ENCODE measurements around the gene KNOP1. TPM values are rescaled to one million over a fixed set of nuclear protein-coding genes. Genes with fewer than 3 reads are reported as not detected.

The KNOP1 gene
- total RNA-seq, 1 experiment from 2014 or later: 93.9 TPM

DNA sequence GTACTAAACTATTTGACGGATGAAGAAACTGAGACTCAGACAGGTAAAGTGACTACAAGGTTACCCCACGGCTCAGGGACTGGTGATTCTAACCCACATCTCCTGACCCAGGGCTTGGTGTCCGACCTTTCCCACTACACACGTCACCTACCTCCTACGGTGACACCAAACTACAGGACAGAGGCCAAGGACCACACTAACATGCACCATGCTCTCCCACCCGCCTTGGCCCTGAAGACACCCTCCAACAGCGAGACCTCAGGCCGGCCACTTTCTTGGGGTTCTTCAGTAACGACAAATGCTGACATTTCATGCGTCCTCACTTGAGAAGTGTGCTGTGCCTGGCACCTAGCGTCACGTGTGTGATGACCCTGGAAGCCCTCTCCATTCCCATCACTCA, 6.4 kb downstream of the KNOP1 start:
- Mint-ChIP-seq H3K27ac (peak overlapping the region; percentile 73 to 92 (median 88); a peak in 6 of 7 replicates), H3K27me3 (ENCODE audit: low read depth) (no peaks in the 10 kb centered on the region), H3K4me1 (peaks cover 52 to 81% of the 10 kb centered on the region in 2 experiments), H3K36me3 (ENCODE audit: insufficient read depth in 1 of 3, low read depth in 3 of 3) (peaks cover 64 to 89% (median 81%) of the 10 kb centered on the region in 3 experiments), H3K9me3 (no peaks in the 10 kb centered on the region), H3K4me3 (peak overlapping the region in 1 of 2 experiments; percentile 24; a peak in 2 of 5 replicates)
- no peak overlapping the region for H4K91ac ChIP-seq (ENCODE audit: insufficient read length, low read depth, low read length)
- no peaks in the 10 kb centered on the region for H3K23me2 ChIP-seq (ENCODE audit: insufficient read length, low read depth, low read length, poor library complexity, severe bottlenecking)
- H3K23ac ChIP-seq (ENCODE audit: insufficient read length, low read depth, low read length): no peak overlapping the region
- no peak overlapping the region for H3K4me2 ChIP-seq (ENCODE audit: insufficient read depth, insufficient read length, low read length)
- H3K27ac ChIP-seq (ENCODE audit: insufficient read length, low read depth, low read length): no peak overlapping the region
- no peaks in the 10 kb centered on the region for H3K9me3 ChIP-seq (ENCODE audit: control insufficient read depth, low read depth, low read length)
- no peak overlapping the region for H4K8ac ChIP-seq (replicated peaks; ENCODE audit: insufficient read length, low read depth, low read length)
- H3K9ac ChIP-seq (ENCODE audit: extremely low read depth, insufficient read length, low read length): no peak overlapping the region
- H3K79me1 ChIP-seq (ENCODE audit: insufficient read depth, low read depth, low read length, poor library complexity, severe bottlenecking): peaks cover 7% of the 10 kb centered on the region
- DNase-seq: no peak
- H3K4ac ChIP-seq (ENCODE audit: low read depth, low read length): no peak overlapping the region
- no peak overlapping the region for H2BK20ac ChIP-seq (ENCODE audit: low read depth, low read length, poor library complexity, severe bottlenecking)
- no peak overlapping the region for H2BK120ac ChIP-seq (ENCODE audit: low read depth, low read length, poor library complexity, severe bottlenecking)
- TF ChIP-seq CTCF (conservative IDR thresholded peaks at IDR 0.05): no peak
- H4K20me1 ChIP-seq (ENCODE audit: control insufficient read depth, insufficient read depth, insufficient read length): peaks cover 6% of the 10 kb centered on the region
- H3K56ac ChIP-seq (ENCODE audit: insufficient read length, low read depth, low read length): no peak overlapping the region
- no peak overlapping the region for H3K18ac ChIP-seq (ENCODE audit: insufficient read length, low read depth, low read length)
- no peak overlapping the region for H3T11ph ChIP-seq (ENCODE audit: low read length)
- peaks cover 31% of the 10 kb centered on the region for H3K79me2 ChIP-seq (ENCODE audit: insufficient read depth, low read length)
- H3K4me1 ChIP-seq (ENCODE audit: insufficient read depth, low read length): peaks cover 9% of the 10 kb centered on the region; the same call in 1 of the 2 replicates
- no peak overlapping the region for H2AK5ac ChIP-seq (ENCODE audit: insufficient read length, low read length)
- H3K14ac ChIP-seq (ENCODE audit: insufficient read depth, low read length): no peak overlapping the region
- H2BK12ac ChIP-seq (ENCODE audit: insufficient read length, low read depth, low read length): no peak overlapping the region
- no CpG with 5 or more reads among the region's 12 CpGs for WGBS (ENCODE audit: extremely low coverage, insufficient read length, low lambda C conversion rate)
- no peak overlapping the region for H2BK15ac ChIP-seq (ENCODE audit: low read depth, low read length)
- H3K27me3 ChIP-seq (ENCODE audit: insufficient read depth, low read length): no peaks in the 10 kb centered on the region
- H4K5ac ChIP-seq (ENCODE audit: insufficient read length, low read depth, low read length): no peak overlapping the region
- H2AFZ ChIP-seq (ENCODE audit: low read length): no peak overlapping the region
- no peak overlapping the region for H2BK5ac ChIP-seq (ENCODE audit: insufficient read length, low read length)
